MG63 (cell line): Measurements from ENCODE around the gene FAM72D. TPM values are rescaled to one million over a fixed set of nuclear protein-coding genes. Genes with fewer than 3 reads are reported as not detected.
"Not testable (repeated sequence)": the region's sequence is repeated elsewhere in the genome, so short reads cannot be mapped to it uniquely, and the experiment has no call there.

Source experiments
- DNase-seq: peaks from one replicate; pipeline ENCODE4 v3.0.0-alpha.2; 2020
- H3K27me3 ChIP-seq: fragments of 250-450 bp; sonication (Bioruptor Pico); 2 replicates; pipeline ENCODE4 v1.5.1; 2020; ENCODE audit warnings: mild to moderate bottlenecking, moderate library complexity
- H3K36me3 ChIP-seq: fragments of 250-450 bp; sonication (Bioruptor Pico); 2 replicates; pipeline ENCODE4 v1.5.1; 2020; ENCODE audit warnings: mild to moderate bottlenecking, moderate library complexity
- H3K4me3 ChIP-seq: fragments of 250-450 bp; sonication (Bioruptor Pico); 2 replicates; pipeline ENCODE4 v1.5.1; 2020; ENCODE audit warnings: mild to moderate bottlenecking, moderate library complexity
- H3K9me3 ChIP-seq: fragments of 250-450 bp; sonication (Bioruptor Pico); 2 replicates; pipeline ENCODE4 v1.5.1; 2020; ENCODE audit warnings: mild to moderate bottlenecking, moderate library complexity
- total RNA-seq: library from RNA; depleted of rRNA; stranded (reverse); fragments of >200 nt; shearing (Covaris generic); gene quantifications from 2 replicates; pipeline ENCODE4 v1.2.3, GENCODE V29; 2014; ENCODE audit warnings: low replicate concordance; rRNA removed

FAM72D gene
- total RNA-seq: 7.5 and 8.0 TPM in 2 replicates

DNA sequence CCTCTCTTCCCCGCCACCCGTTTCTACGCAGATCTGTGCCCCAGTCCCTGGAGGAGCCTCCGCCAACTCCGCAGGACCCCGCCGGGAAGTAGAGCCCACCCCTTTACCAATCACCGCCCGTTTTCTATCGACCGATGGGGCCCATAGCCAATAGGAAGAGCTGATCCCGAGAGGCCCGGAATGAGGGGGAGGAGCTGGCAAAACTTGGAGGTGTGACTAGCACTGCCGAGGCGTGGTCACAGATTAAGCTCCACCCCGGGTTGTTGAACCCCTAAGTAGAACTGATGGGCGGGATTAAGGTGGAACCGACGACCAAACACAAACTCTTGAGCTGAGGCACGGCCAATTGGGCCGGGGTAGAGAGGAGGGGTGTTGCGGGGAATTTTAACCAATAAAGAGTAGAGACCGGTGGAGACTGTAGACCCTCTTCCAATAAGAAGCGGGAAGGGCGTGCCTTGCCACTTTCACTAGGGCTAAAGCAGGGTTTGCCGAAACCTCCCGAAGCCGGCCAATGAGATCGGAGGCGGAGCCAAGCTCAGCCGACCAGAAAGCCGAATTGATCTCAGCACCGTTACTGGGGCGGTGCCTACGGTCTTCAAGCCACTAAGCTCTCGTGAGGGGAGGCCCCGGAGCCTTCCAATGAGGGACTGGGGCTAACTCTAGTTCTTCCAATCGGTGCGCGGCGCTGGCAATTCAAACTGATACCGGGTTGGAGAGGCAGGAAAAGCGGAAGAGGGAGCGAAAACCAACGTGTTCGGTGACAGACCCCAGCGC is at the start of gene FAM72D, which contains the start of gene SRGAP2B:
FAM72D (plus strand) TSS at position 691 of the 774 bp plus-strand sequence. CDS start 874 bp downstream, outside the sequence.
SRGAP2B (minus strand) TSS at position 45 of the 774 bp plus-strand sequence. CDS start 2,427 bp downstream, outside the sequence.
- DNase-seq, H3K4me3 ChIP-seq: not testable (repeated sequence)

GRCh38 chr1:145047553-145047952 is 48.2 kb upstream of the FAM72D start:
- H3K27me3 ChIP-seq, H3K36me3 ChIP-seq, H3K9me3 ChIP-seq, H3K4me3 ChIP-seq, DNase-seq: not testable (repeated sequence)

More for the DNA sequence above, at the start of gene FAM72D, which contains the start of gene SRGAP2B:
- H3K9me3 ChIP-seq, H3K27me3 ChIP-seq, H3K36me3 ChIP-seq: not testable (repeated sequence)

GRCh38 chr1:145048181-145048856 is 47.5 kb upstream of the FAM72D start:
- not testable (repeated sequence) for H3K27me3 ChIP-seq, H3K4me3 ChIP-seq, DNase-seq, H3K9me3 ChIP-seq, H3K36me3 ChIP-seq

- H3K9me3 ChIP-seq, H3K4me3 ChIP-seq, H3K27me3 ChIP-seq, H3K36me3 ChIP-seq, DNase-seq: not testable (repeated sequence)
These were observed 43.6 kb upstream of the FAM72D start for GRCh38 chr1:145052019-145052776.

- H3K4me3 ChIP-seq, DNase-seq, H3K9me3 ChIP-seq, H3K27me3 ChIP-seq, H3K36me3 ChIP-seq: not testable (repeated sequence)
These were observed 42.3 kb upstream of the FAM72D start for GRCh38 chr1:145053428-145053827.

- not testable (repeated sequence) for H3K36me3 ChIP-seq, H3K4me3 ChIP-seq, H3K9me3 ChIP-seq, H3K27me3 ChIP-seq, DNase-seq
These were observed 40.5 kb upstream of the FAM72D start for GRCh38 chr1:145055217-145055760.

- DNase-seq, H3K36me3 ChIP-seq, H3K27me3 ChIP-seq, H3K9me3 ChIP-seq, H3K4me3 ChIP-seq: not testable (repeated sequence)
These were observed 37.6 kb upstream of the FAM72D start for GRCh38 chr1:145058184-145058583.

DNA sequence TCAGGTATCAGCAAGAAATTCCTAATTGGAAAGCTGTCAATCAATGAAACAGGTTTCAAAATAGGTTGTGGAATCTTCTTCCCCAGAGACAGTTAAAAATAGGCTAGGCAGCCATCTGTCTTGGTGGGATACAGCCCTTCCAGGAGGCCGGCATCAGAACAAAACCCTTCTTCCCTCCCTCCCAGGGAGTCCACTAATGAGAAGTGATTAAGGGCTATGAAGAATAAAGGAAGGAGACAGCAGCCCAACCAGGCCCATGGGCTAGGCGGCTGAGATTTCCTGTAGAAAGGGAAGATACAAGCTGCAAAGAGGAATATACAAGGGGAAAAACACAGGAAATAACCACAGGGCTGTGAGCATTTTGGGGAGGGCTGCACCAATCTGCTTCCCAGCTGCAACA is 32.5 kb upstream of the FAM72D start:
- H3K27me3 ChIP-seq, H3K9me3 ChIP-seq, H3K36me3 ChIP-seq, H3K4me3 ChIP-seq, DNase-seq: not testable (repeated sequence)

DNA sequence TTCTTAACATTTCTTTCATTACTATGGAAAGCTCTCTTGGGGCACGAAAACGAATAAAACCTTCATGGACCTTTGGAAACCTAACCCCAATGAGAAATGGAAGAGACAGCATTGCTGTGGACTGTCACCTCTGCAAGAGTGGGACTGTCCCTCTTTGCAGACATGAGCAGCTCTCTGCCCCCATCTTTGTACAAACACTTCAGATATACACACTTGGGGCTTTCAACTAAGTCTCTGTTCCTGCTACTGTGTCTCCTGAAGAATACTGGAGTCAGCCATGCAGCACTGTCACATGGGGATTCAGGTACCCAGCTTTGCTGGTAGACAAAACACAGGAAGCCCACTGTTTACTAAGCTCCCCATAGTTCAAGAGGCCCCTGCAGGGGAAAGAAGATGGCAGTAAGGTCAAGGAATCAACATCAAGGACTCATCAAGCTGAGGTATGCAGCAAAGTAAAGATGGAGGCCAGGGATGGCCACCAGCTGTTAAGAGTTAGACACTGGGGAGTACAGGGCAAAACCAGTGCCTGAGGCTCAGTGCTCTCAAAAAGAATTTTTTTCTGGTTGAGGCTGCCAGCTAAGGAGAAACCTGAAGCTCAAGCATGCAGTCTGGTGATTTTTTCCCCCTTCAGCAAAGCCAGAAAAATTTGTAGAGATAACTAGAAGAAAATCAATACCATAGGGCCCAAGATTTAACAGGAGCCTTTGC is 31.7 kb upstream of the FAM72D start:
- DNase-seq, H3K27me3 ChIP-seq, H3K9me3 ChIP-seq, H3K4me3 ChIP-seq, H3K36me3 ChIP-seq: not testable (repeated sequence)

DNA sequence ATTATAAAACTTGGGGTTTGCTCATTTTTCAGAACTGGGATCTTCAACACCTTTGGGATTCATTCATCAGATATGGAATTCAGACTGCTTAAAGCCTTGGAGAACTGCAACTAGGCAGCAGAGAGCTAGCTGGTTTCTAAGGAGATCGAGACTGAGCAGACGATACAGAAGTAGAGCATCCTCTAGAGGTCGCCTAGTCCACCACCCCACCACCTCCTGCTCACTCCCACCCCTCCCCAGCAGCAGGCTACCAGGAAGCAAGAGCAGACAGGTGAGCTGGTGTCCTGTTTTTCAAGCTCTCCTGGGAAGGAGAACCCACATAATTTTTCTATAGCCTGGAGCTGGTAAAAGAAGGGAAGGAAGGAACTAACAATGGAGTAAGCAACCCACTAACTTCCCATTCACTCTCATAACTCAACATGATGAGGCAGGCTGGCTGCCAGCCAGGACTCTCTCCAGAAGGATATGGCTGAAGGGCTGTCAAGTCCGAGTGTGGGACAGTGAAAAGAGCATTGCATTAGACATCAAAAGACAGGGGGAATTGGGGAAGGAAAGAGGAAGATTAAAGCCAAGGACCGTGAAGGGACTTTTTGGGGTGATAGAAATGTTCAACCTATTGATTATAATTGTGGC is 30.5 kb upstream of the FAM72D start:
- DNase-seq, H3K4me3 ChIP-seq, H3K36me3 ChIP-seq, H3K27me3 ChIP-seq, H3K9me3 ChIP-seq: not testable (repeated sequence)

DNA sequence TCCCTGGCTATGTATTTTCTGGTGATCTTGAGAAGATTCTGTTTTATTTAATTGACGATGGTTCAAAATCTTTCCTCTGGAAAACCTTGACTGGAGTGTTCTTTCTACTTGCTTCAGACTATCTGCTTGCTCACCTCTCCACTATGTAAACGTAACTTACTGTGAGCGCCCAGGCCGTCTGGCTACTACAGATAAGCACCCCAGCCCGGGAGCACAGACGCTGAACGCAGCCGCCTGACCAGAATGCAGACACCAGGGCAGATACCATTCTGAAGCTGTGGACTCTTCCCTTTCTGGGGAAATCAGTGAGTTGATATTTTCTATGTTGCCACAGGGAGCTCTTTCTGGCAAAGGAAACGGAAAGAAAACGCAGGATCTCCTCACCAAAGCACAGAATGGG is 29.3 kb upstream of the FAM72D start:
- H3K27me3 ChIP-seq: not testable (repeated sequence)

GRCh38 chr1:145071569-145071968 is 24.2 kb upstream of the FAM72D start:
- H3K4me3 ChIP-seq, DNase-seq, H3K9me3 ChIP-seq, H3K36me3 ChIP-seq, H3K27me3 ChIP-seq: not testable (repeated sequence)

More for the DNA sequence above, 29.3 kb upstream of the FAM72D start:
- DNase-seq, H3K36me3 ChIP-seq, H3K4me3 ChIP-seq, H3K9me3 ChIP-seq: not testable (repeated sequence)

DNA sequence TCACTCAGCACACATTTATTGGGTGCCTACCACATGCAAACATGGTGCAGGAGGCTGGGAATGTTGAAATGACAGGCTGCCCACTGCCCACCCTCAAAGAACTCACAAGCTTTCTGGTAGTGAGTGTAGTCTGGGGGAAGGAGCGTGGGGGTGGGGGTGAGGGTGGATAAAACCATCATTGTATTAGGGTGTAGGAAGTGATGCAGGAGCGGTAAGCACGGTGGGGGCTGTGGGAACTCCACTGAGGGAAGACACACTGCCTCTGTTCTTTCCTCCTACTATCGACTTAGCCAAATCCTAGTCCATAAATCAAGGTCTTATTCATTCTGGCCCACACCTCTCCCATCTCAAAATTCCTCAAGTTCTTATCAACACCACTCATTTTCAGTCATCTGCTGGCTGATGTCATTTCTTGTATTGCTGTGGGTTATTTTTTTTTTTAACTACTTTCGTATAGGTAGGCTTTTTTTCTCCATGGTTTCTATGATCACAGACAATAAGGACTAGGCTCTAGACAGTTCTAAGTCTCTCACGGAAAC is 21.7 kb upstream of the FAM72D start:
- DNase-seq, H3K27me3 ChIP-seq, H3K36me3 ChIP-seq, H3K4me3 ChIP-seq, H3K9me3 ChIP-seq: not testable (repeated sequence)

DNA sequence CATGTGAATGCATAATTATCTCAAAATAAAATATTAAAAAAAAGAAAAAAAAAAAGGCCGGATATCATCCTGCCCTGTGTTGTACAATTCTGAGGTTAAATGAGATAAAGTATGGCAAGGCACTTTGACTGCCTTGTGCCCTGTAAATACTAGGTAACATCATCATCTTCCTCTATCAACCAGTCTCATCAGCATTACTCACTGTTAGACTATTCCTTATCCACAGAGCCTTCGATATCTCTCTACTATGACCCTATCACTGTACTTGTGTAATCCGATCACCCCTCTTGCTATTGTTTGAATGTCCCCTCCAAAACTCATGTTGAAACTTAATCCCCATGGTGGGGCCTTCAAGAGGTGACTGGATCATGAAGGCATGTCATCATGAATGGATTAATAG is 18.9 kb upstream of the FAM72D start:
- H3K4me3 ChIP-seq, H3K36me3 ChIP-seq, DNase-seq, H3K9me3 ChIP-seq, H3K27me3 ChIP-seq: not testable (repeated sequence)

GRCh38 chr1:145077872-145078786 is 17.6 kb upstream of the FAM72D start:
- H3K36me3 ChIP-seq, H3K9me3 ChIP-seq, DNase-seq, H3K4me3 ChIP-seq, H3K27me3 ChIP-seq: not testable (repeated sequence)
